GM18861 (cell line): ENCODE results near the gene SPPL3.
"Not testable (repeated sequence)": the region's sequence is repeated elsewhere in the genome, so short reads cannot be mapped to it uniquely, and the experiment has no call there.

Experiments
- ATAC-seq: cut with Tn5 transposase; IDR thresholded peaks from one replicate; pipeline ENCODE4 v1.9.1; 2021; ENCODE audit not compliant: unreplicated experiment

SPPL3 gene

DNA sequence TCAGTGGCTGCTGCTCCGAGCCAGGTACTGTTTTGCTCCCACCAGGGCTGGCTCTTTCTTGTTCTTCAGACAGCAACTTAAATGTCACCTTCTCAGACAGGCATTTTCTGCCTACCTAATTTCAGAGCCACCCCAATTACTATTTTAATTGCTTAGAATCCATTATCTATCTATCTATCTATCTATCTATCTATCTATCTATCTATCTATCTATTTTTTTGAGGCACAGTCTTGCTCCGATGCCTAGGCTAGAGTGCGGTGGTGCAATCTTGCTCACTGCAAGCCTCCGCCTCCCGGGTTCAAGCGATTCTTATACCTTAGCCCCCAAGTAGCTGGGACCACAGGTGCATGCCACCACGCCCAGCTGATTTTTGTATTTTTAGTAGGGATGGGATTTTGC lies 58.5 kb downstream of the SPPL3 start:
- no peak for ATAC-seq

- ATAC-seq: no peak
Measured at GRCh38 chr12:120844768-120845449, 59.2 kb downstream of the SPPL3 start.

DNA sequence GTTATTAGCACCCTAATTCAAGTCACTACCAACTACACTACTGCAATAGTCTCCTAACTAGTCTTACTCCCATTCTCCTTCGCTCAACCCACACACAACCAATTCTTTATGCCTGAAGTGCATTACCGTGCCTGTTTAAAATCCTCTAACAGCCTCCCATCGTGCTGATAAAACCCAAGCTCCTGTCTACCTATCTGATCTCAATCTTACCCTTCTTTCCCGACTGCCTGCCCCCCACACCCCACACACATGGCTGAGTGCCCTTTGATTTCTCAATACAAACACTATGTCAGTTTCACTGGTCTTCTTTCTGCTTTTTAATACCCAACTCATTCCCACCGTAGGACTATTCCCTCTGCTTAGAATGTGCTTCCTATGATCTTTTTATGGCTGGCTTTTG lies 59.9 kb downstream of the SPPL3 start:
- no peak for ATAC-seq

- ATAC-seq: no peak
Measured at GRCh38 chr12:120843472-120843871, 60.7 kb downstream of the SPPL3 start.

GRCh38 chr12:120842595-120842994 lies 61.6 kb downstream of the SPPL3 start:
- no peak for ATAC-seq

- no peak for ATAC-seq
Measured at GRCh38 chr12:120841525-120841924, 62.6 kb downstream of the SPPL3 start.

- no peak for ATAC-seq
Measured at GRCh38 chr12:120839503-120839902, 64.7 kb downstream of the SPPL3 start.

DNA sequence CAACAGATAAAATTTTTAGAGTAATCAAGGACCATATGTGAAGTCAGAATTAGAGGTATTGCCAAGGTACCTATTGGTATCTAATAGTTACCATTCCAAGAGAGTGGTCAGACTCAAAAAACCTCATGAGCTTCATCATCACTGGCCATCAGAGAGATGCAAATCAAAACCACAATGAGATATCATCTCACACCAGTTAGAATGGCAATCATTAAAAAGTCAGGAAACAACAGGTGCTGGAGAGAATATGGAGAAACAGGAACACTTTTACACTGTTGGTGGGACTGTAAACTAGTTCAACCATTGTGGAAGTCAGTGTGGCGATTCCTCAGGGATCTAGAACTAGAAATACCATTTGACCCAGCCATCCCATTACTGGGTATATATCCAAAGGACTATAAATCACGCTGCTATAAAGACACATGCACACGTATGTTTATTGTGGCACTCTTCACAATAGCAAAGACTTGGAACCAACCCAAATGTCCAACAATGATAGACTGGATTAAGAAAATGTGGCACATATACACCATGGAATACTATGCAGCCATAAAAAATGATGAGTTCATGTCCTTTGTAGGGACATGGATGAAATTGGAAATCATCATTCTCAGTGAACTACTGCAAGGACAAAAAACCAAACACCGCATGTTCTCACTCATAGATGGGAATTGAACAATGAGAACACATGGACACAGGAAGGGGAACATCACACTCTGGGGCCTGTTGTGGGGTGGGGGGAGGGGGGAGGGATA lies 65.4 kb downstream of the SPPL3 start:
- ATAC-seq: not testable (repeated sequence)

DNA sequence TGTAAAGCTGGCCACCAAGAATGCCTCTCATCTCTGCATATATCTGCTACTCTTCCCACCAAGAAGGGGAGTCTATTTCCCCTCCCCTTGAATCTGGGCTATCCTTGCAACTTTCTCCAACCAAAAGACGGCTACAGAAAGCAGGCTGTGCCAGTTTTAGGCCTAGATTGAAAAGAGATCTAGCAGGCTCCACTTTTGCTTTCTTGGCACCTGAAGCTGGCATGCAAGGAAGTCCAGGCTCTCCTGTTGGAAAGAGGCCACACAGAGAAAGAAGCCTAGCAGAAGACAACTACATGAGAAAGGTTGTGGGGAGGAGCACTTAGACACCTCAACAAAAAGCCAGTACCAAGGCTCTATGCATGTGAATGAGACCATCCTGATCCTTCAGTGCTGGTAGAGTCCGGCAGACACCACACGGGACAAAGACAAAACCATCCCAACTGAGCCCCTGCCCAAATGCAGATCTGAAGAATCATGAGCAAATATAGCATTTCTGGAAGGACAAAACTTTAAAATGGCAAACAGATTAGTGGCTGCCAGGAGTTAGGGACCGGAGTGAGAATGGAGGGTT lies 68.0 kb downstream of the SPPL3 start:
- ATAC-seq: no peak

DNA sequence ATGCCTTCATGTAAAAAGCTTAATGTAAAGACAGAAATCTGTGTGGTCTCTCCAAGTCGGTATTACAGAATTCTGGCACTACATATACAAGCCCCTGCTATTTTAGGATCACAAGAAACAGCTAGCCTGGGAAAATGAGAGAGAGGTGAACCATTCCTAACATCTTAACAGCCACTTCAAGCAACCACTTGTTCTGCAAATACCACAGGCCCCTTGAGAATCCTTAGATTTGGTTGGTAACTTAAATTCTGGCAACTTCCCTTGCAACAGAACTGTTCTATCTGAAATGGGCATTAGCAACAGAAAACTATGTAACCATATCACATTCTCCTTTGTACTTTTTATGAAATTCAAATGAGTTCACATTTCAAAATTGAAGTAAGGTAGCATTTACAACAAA lies 68.5 kb downstream of the SPPL3 start:
- no peak for ATAC-seq

GRCh38 chr12:120835304-120835612 lies 68.9 kb downstream of the SPPL3 start:
- ATAC-seq: peak; percentile 16

- peak; percentile 32 for ATAC-seq
Measured at GRCh38 chr12:120834489-120835303, 69.5 kb downstream of the SPPL3 start.

DNA sequence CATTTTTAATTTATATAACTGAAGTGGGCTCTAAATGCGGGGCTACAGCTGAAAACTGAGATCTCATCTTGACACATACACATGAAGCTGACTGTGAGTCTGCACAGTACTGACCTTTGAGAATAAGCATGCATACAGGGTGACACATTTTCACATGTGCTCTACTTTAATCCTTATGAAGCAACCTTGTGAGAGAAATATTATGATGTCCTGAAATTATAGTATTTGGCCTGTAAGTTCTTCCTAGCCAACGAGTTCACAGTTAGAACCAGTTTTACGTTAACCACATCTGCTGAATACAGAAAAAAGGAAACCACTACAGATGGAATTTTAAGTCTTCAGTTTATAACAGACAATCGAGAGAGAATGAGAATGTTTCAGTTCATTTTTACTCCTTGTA lies 70.3 kb downstream of the SPPL3 start:
- peak; percentile 11 for ATAC-seq

GRCh38 chr12:120832737-120833136 lies 71.4 kb downstream of the SPPL3 start:
- no peak for ATAC-seq

- ATAC-seq: no peak
Measured at GRCh38 chr12:120831648-120832267, 72.4 kb downstream of the SPPL3 start.

GRCh38 chr12:120830966-120831365 lies 73.2 kb downstream of the SPPL3 start:
- no peak for ATAC-seq

DNA sequence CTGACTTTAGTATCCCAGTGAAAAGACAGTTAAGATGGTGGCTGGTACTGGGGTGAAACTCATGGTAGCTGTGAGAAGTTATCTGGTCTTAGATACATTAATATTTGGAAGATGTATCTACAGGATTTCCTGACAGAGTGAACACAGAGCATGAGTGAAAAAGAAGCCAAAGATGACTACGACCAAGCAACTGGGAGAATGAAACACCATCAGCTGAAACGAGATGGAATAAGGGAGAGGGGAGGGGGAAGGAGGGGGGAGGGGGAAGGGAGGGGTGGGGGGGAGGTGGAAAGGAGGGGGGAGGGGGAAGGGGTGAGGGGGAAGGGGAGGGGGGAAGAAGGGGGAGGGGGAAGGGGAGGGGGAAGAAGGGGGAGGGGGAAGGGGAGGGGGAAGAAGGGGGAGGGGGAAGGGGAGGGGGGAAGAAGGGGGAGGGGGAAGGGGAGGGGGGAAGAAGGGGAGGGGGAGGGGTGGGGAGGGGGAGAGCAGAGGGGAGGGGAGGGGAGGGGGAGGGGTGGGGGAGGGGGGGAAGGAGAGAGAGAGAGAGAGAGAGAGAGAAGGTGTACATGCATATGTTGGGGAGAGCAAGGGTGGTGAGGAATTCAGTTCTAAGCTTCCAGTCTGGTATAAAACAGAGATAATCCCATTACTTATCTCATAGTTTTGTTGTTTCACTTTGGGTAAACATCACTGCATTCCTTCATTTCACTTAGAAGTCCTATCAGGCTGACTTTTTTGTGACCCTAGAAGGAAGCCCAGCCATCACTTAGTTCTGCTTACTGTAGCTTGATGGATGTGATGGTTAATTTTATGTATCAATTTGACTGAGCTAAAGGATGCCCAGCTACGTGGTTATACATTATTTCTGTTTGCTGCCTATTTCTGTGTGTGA lies 73.9 kb downstream of the SPPL3 start:
- ATAC-seq: no peak

DNA sequence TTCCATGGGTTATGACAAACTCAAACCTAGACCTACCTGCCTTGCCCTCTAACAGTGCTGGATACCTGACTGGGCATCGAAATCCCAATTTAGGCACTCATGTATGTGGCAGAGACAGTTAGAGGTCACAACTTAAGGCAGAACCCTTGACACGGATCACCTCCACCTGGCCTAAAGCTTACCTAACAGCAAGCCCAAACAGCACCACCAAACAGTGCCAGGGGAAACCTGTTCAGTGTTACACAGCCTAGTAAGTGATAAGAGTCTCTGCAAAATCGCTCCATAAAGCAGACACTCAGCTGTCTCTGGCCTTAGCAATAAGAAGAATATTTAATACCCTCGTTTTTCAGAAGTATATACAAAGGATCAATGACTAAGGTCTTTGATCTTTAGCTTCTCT lies 77.8 kb downstream of the SPPL3 start:
- ATAC-seq: no peak

GRCh38 chr12:120825337-120825736 lies 78.8 kb downstream of the SPPL3 start:
- no peak for ATAC-seq

GRCh38 chr12:120822832-120823503 lies 81.2 kb downstream of the SPPL3 start:
- ATAC-seq: no peak
